GM12891 (cell line): ENCODE data around the gene MERTK.
A peak's percentile ranks its signal among the peaks of the same experiment; 100 is the strongest.
"Not testable (repeated sequence)": the region's sequence is repeated elsewhere in the genome, so short reads cannot be mapped to it uniquely, and the experiment has no call there.

ENCODE experiments used
- DNase-seq: peaks from one replicate; pipeline ENCODE4 v3.0.0; 2011; ENCODE audit warnings: low spot score; ENCODE audit not compliant: insufficient read length
- FAIRE-seq: peaks from 2 replicates; lab custom pipeline; 2011; peaks lifted over from hg19 to GRCh38; lab: Jason Lieb, UNC
- PAX5 ChIP-seq: IDR thresholded peaks from 2 replicates; pipeline ENCODE4 v1.6.1; 2011; ENCODE audit warnings: low read length, moderate library complexity, mild to moderate bottlenecking; ENCODE audit not compliant: insufficient read depth, severe bottlenecking
- POLR2A ChIP-seq: IDR thresholded peaks from 2 replicates; pipeline ENCODE4 v1.6.1; 2011; ENCODE audit warnings: low read depth, low read length, control low read depth
- POLR2AphosphoS5 ChIP-seq: IDR thresholded peaks from 2 replicates; pipeline ENCODE4 v1.6.1; 2011; ENCODE audit warnings: low read depth, low read length, control low read depth
- POU2F2 ChIP-seq: IDR thresholded peaks from 2 replicates; pipeline ENCODE4 v1.6.1; 2011; ENCODE audit warnings: low read depth, mild to moderate bottlenecking, control low read depth, low read length, moderate library complexity
- SPI1 ChIP-seq: IDR thresholded peaks from 2 replicates; pipeline ENCODE4 v1.6.1; 2011; ENCODE audit warnings: low read depth, low read length, control low read depth
- TAF1 ChIP-seq: IDR thresholded peaks from 2 replicates; pipeline ENCODE4 v1.6.1; 2011; ENCODE audit warnings: low read depth, low read length, control low read depth

The MERTK gene

GRCh38 chr2:112056626-112056987 lies 158.2 kb downstream of the MERTK start:
- DNase-seq (no peak), FAIRE-seq (no peak)
- TF ChIP-seq SPI1 (no peak), POU2F2 (no peak), POLR2A (no peak)

- TF ChIP-seq PAX5 (no peak), SPI1 (no peak), TAF1 (no peak), POU2F2 (no peak), POLR2A (no peak), POLR2AphosphoS5 (no peak)
- FAIRE-seq (no peak), DNase-seq (no peak)
Observed at GRCh38 chr2:112059671-112060070, 161.3 kb downstream of the MERTK start.

DNA sequence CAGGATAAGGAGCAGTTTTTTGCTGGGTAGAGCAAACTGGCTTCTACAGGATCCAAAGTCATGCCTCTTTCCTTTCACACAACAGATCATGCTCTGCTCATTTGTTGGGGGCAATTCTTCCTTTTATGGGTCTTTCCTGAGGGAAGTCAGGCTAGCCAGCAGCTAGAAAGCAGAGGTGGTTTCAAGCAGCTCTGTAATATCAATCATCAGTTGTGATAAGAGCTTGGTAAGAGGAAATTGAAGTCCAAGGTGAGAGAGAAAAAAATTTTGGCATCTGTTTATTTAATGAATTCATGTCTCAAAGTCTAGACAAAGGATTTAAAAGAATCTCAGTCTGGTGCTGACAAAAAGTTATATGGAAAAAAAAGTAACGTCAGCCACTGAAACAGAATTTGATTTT lies 162.9 kb downstream of the MERTK start:
- TF ChIP-seq POLR2AphosphoS5 (no peak), POU2F2 (no peak)
- DNase-seq (no peak), FAIRE-seq (no peak)

DNA sequence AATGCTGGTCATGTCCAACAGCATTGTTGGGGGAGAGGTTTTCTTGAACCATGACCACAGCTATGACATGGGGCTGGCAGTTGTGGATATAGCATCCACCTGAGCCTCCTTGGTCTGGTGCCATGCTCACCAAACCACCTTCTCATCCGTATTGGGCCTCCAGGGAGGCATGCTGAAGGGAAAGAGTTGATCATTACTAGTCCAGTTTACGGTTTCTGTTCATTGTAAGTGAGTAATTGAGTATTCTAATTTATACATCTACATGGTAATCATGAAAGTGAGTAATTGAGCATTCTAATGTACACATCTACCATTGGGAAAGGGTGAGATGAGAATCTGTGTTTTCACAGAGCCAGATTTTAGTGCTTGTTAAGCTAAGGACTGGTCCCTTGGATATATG lies 163.4 kb downstream of the MERTK start:
- TF ChIP-seq POLR2A: no peak
- TF ChIP-seq POLR2AphosphoS5: no peak
- no peak for TF ChIP-seq POU2F2
- no peak for TF ChIP-seq TAF1
- TF ChIP-seq PAX5: no peak
- TF ChIP-seq SPI1: no peak
- FAIRE-seq: no peak

DNA sequence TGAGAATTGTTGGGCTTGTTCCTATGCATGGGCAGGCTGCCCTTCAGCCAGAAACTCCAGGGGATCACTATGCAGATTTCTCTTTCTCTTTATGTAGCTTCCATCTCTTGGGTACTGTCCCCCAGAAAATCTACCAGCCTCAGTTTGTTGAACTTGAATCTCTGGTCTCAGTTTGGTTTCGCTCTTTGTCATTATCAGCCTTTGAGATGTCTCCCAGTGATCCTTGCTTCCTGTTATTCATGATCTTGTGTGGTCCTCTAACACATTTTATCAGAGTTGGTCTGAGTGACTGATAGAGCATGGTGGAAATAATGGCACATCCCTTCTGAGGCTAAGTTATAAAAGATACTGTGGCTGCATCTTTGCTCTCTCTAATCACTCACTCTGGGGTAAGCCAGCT lies 164.5 kb downstream of the MERTK start:
- no peak for FAIRE-seq
- TF ChIP-seq POLR2AphosphoS5 (no peak), POU2F2 (no peak), PAX5 (no peak), TAF1 (no peak), POLR2A (no peak), SPI1 (no peak)

More for the DNA sequence above, 163.4 kb downstream of the MERTK start:
- DNase-seq: no peak

DNA sequence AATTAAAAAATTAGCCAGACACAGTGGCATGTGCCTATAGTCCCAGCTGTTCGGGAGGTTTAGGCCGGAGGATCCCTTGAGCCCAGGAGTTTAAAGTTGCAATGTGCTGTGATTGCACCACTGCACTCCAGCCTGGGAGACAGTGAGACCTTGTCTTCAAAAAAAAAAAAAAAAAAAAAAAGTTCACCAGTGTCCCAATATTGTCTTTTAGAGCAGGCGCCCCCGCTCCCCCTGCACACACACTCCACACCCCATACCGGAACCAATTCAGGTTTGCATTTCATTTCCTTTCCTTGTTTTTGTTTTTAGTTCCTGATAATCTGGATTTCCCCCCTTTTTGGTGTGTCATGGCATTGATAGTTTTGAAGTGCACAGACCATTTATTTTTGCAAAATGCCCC lies 167.1 kb downstream of the MERTK start:
- FAIRE-seq: no peak
- DNase-seq: no peak
- no peak for TF ChIP-seq POLR2A
- no peak for TF ChIP-seq POU2F2
- no peak for TF ChIP-seq POLR2AphosphoS5
- no peak for TF ChIP-seq TAF1
- TF ChIP-seq PAX5: no peak
- no peak for TF ChIP-seq SPI1

More for the DNA sequence above, 164.5 kb downstream of the MERTK start:
- no peak for DNase-seq

DNA sequence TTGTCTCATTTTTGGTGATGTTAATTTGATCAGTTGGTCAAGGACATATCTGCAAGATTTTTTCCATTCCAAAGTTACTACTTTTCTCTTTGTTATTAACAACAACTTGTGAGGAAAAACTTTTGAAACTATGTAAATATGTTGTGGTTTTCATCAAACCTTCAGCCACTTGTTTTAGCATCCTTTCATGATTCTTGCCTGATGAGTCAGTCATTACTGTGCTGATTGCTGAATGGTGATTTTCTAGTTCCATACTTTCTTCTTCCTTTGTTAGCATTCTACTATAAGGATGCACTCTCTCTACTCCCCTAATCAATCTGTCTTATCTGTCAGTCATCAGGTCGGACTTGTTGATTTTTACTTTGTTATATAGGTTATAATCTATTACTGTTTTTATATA lies 167.6 kb downstream of the MERTK start:
- FAIRE-seq: peak; percentile 51
- TF ChIP-seq PAX5 (no peak), SPI1 (no peak), POU2F2 (no peak), TAF1 (no peak)
- DNase-seq: no peak

DNA sequence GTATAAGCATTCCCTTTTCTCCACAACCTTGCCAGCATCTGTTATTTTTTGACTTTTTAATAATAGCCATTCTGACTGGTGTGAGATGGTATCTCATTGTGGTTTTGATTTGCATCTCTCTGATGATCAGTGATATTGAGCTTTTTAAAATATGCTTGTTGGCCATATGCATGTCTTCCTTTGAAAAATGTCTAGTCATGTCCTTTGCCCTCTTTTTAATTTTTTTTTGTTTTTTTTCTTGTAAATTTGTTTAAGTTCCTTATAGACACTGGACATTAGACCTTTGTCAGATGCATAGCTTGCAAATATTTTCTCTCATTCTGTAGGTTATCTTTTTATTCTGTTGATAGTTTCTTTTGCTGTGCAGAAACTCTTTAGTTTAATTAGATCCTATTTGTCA lies 171.4 kb downstream of the MERTK start:
- FAIRE-seq, DNase-seq: not testable (repeated sequence)

GRCh38 chr2:112073875-112074274 lies 175.5 kb downstream of the MERTK start:
- DNase-seq (no peak), FAIRE-seq (no peak)
- no peak for TF ChIP-seq PAX5
- TF ChIP-seq SPI1: no peak
- no peak for TF ChIP-seq POLR2A
- TF ChIP-seq TAF1: no peak

DNA sequence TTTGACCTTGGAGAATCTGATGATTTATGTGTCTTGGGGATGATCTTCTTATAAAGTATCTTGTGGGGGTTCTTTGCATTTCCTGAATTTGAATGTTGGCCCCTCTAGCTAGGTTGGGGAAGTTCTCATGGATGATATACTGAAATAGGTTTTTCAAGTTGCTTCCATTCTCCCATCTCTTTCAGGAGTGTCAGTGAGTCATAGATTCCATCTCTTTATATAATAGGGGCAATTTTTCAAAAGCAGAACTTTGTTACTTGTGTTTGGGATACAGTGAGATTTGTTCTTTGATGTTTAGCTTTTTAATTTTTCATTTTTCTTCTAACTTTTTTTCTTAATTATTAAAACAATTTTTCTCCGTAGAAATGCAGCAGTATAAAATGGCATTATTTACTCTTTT lies 176.1 kb downstream of the MERTK start:
- TF ChIP-seq SPI1 (no peak), POLR2AphosphoS5 (no peak), TAF1 (no peak), PAX5 (no peak), POU2F2 (no peak), POLR2A (no peak)
- DNase-seq (no peak), FAIRE-seq (no peak)

DNA sequence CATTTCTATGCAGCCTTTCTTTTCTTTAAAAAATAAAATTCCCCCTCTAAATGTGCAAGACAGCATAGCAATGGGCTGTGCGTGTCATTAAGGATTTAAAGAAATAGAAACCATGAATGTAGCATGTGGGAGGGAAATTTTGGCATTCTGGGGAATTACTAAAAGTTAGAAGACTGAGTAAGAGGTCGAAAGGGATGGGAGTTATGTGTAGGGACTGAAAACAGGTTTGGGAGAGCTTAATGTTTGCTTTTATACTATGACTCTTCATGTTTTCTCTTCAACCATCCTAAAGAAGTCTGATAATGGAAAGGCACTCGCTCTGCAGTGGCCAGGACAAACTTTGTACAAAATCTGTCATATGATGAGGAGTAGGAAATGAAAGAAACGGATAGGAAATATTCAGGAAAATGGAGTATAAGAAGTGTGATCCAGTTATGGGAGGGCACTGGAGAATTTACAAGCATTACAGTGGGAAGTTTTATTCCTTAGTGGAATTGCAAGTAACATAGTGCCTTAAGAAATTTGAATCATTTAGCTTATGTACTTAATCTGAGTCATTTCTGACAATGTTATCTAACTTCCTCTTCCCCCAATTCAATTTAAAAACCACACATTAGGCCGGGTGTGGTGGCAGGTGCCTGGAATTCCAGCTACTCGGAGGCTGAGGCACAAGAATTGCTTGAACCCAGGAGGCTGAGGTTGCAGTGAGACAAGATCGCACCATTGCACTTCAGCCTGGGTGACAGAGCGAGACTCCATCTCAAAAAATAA lies 177.3 kb downstream of the MERTK start:
- DNase-seq (no peak), FAIRE-seq (no peak)
- no peak for TF ChIP-seq PAX5
